ENCODE measurements around the gene DNM1. TPM values are rescaled to one million over a fixed set of nuclear protein-coding genes. Genes with fewer than 3 reads are reported as not detected.

The DNM1 gene
- polyA plus RNA-seq, 1 of the 3 experiments (the other 2 are of a cell fraction): 35.7 TPM

DNA sequence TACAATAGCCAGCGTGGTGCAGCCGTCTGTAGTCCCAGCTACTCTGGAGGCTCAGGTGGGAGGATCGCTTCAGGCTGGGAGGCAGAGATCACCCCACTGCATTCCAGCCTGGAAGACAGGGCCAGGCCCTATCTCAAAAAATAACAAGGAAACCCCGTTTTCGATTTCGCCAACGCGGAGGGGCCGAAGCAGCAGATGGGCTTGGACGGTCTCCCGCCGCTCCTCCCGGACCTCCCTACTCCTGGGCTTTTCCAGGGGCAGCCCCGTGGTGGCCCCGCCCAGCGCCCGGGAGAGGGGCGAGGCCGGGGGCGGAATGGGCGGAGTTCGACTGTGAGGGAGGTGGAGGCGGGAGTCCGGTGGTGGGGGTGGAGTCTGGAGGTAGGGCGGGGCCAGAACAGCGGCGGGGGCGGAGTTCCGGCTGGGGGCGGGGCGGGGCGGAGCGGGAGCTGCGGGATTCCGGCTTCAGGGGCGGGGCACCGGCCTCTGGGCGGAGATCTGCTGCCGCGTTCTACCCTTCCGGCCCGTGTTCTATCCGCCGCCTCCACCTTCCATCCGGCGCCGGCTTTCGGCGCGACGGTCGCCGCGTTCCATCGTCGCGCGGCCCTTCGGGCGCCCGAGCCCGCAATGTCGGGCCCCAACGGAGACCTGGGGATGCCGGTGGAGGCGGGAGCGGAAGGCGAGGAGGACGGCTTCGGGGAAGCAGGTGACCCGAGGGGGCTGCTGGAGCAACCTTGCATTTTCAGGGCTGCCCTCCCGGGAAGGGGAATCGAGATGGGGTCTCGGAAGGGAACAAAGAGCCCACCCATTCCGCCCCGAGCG, 43.2 kb upstream of the DNM1 start, which contains the start of gene BBLN:
BBLN (plus strand) TSS at position 482 of the 819 bp plus-strand sequence; CDS start at position 625, 143 bp downstream.
- Histone ChIP-seq H3K36me3 (replicated peaks in 1 of 2; ENCODE audit: control insufficient read depth in 1 of 2, insufficient read depth in 2 of 2, low read length in 1 of 2) (peaks cover 0 to 21% of the 10 kb centered on the region in 2 experiments), H3K4me1 (ENCODE audit: control insufficient read depth in 1 of 2, insufficient read depth in 2 of 2, low read depth in 1 of 2, low read length in 1 of 2) (peaks cover 0 to 12% of the 10 kb centered on the region in 2 experiments; a peak in 2 of 4 replicates), H3K79me2 (ENCODE audit: insufficient read depth) (peaks cover 11% of the 10 kb centered on the region), H3F3A (replicated peaks; ENCODE audit: insufficient read depth) (no peaks in the 10 kb centered on the region), H3K9me3 (no peaks in the 10 kb centered on the region), H3K9ac (peak within 1 kb of the TSS; percentile 81), H3K4me3 (ENCODE audit: low read depth in 2 of 2, low read length in 1 of 2) (peak within 1 kb of the TSS; percentile 73 to 93), H3K9me2 (no peaks in the 10 kb centered on the region), H3K27me3 (ENCODE audit: insufficient read depth) (no peaks in the 10 kb centered on the region), H3K27ac (ENCODE audit: low read depth in 2 of 2, low read length in 1 of 2) (peak within 1 kb of the TSS; percentile 39 to 81; a peak in 3 of 4 replicates), H3K4me2 (peak within 1 kb of the TSS; percentile 97), H4K20me1 (ENCODE audit: insufficient read depth) (no peaks in the 10 kb centered on the region), H2AFZ (ENCODE audit: low read depth) (peak within 1 kb of the TSS; percentile 92)
- TF ChIP-seq YY1 (IDR thresholded peaks at IDR 0.05; ENCODE audit: low read depth) (no peak), POLR2AphosphoS5 (IDR thresholded peaks at IDR 0.05; ENCODE audit: low read depth, low read length) (peak; percentile 86), GABPA (IDR thresholded peaks at IDR 0.05; ENCODE audit: low read depth) (peak; percentile 56; the same call in 1 of the 2 replicates), CHD2 (IDR thresholded peaks at IDR 0.05; ENCODE audit: low read length, partially characterized antibody) (peak; percentile 19), JUND (IDR thresholded peaks at IDR 0.05) (no peak), GATA2 (CRISPR knock-in tag; IDR thresholded peaks at IDR 0.05) (no peak), EZH2phosphoT487 (IDR thresholded peaks at IDR 0.05; ENCODE audit: borderline replicate concordance, low read depth) (no peak), ELF1 (IDR thresholded peaks at IDR 0.05) (0 out of 2 replicates have a peak, but pooled peaks have one; percentile 23), TAF1 (IDR thresholded peaks at IDR 0.05; ENCODE audit: borderline replicate concordance, low read depth, low read length) (peak; percentile 27), SIN3A (IDR thresholded peaks at IDR 0.05; ENCODE audit: borderline replicate concordance, low read depth, low read length) (peak; percentile 81; the same call in 1 of the 2 replicates)
- TF ChIP-seq, protein P1, sequence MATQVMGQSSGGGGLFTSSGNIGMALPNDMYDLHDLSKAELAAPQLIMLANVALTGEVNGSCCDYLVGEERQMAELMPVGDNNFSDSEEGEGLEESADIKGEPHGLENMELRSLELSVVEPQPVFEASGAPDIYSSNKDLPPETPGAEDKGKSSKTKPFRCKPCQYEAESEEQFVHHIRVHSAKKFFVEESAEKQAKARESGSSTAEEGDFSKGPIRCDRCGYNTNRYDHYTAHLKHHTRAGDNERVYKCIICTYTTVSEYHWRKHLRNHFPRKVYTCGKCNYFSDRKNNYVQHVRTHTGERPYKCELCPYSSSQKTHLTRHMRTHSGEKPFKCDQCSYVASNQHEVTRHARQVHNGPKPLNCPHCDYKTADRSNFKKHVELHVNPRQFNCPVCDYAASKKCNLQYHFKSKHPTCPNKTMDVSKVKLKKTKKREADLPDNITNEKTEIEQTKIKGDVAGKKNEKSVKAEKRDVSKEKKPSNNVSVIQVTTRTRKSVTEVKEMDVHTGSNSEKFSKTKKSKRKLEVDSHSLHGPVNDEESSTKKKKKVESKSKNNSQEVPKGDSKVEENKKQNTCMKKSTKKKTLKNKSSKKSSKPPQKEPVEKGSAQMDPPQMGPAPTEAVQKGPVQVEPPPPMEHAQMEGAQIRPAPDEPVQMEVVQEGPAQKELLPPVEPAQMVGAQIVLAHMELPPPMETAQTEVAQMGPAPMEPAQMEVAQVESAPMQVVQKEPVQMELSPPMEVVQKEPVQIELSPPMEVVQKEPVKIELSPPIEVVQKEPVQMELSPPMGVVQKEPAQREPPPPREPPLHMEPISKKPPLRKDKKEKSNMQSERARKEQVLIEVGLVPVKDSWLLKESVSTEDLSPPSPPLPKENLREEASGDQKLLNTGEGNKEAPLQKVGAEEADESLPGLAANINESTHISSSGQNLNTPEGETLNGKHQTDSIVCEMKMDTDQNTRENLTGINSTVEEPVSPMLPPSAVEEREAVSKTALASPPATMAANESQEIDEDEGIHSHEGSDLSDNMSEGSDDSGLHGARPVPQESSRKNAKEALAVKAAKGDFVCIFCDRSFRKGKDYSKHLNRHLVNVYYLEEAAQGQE (IDR thresholded peaks at IDR 0.05; ENCODE audit: low read depth, low read length): 0 out of 2 replicates have a peak, but pooled peaks have one; percentile 30
- TF ChIP-seq, protein P2, sequence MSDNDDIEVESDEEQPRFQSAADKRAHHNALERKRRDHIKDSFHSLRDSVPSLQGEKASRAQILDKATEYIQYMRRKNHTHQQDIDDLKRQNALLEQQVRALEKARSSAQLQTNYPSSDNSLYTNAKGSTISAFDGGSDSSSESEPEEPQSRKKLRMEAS (IDR thresholded peaks at IDR 0.05; ENCODE audit: low read depth): peak; percentile 42; the same call in 1 of the 2 replicates
- ChIA-PET POLR2A (interaction anchor here (1.0 to 1.7 kb wide), 2 partner anchors 14 to 31 kb away, joined by 3 to 5 read pairs; partner anchors contain the start of gene CIZ1), CTCF (interaction anchor here (3.2 to 6.2 kb wide), 2 partner anchors 31 to 42 kb away, joined by 16 to 27 read pairs; partner anchors contain the start of gene CIZ1)
- WGBS (ENCODE audit: low lambda C conversion rate): 1% methylated on average over 35 of the region's 77 CpGs
- DNase-seq: peak; percentile 100

Measured in SK-N-SH (cell line).